Fibroblast of mammary gland (primary cell): Measurements from ENCODE around the gene NMRK1.

ENCODE experiments used
- DNase-seq: peaks from one replicate; pipeline ENCODE4 v3.0.0-alpha.2; 2010; ENCODE audit warnings: low read depth
- H3K4me3 ChIP-seq: 2 replicates; pipeline ENCODE4 v1.5.1; 2011; ENCODE audit warnings: low read depth, mild to moderate bottlenecking, low read length, moderate library complexity; ENCODE audit not compliant: control insufficient read depth
- TF ChIP-seq, protein P1 (sequence below): conservative IDR thresholded peaks from 2 replicates; pipeline ENCODE4 v1.5.1; 2011; ENCODE audit warnings: low read depth, low read length, inconsistent platforms; ENCODE audit not compliant: control insufficient read depth, insufficient read depth

The NMRK1 gene

DNA sequence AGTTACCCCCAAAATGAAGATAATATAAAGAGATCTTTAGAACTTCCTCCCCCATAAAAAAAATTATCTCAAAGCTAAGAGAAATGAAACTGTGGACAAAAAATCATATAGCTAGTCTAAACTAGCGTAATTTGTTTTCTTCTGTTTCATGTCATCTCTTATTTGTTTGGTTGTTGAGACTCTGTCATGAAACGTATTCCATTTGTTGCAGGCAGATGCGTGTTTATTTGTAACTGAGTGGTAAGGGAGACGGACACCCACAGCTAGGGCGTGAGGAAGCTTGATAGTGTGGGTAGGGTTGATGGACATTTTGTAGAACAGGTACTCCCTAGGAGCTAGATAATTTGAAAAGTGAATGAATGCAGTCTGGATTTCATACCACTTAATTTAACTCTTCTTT lies 42.2 kb upstream of the NMRK1 start:
- DNase-seq, result no peak
- TF ChIP-seq, protein P1, sequence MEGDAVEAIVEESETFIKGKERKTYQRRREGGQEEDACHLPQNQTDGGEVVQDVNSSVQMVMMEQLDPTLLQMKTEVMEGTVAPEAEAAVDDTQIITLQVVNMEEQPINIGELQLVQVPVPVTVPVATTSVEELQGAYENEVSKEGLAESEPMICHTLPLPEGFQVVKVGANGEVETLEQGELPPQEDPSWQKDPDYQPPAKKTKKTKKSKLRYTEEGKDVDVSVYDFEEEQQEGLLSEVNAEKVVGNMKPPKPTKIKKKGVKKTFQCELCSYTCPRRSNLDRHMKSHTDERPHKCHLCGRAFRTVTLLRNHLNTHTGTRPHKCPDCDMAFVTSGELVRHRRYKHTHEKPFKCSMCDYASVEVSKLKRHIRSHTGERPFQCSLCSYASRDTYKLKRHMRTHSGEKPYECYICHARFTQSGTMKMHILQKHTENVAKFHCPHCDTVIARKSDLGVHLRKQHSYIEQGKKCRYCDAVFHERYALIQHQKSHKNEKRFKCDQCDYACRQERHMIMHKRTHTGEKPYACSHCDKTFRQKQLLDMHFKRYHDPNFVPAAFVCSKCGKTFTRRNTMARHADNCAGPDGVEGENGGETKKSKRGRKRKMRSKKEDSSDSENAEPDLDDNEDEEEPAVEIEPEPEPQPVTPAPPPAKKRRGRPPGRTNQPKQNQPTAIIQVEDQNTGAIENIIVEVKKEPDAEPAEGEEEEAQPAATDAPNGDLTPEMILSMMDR, result no peak

DNA sequence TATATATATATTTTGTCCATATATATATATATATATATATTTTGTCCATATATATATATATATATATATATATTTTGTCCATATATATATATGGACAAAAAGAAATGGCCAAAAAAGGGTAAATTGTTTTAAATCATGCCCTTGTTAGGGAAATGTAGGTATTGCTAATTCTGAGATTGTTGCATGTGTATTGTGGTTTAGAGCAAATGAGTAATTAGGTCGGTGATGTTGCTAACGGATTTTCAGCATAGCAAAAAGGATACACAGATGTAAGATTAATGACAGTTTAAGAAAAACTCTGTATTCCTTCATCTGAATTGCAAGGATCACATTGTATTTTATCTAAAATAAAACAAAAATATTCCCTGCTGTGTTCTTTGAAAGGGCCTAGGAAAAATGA lies 40.6 kb upstream of the NMRK1 start:
- TF ChIP-seq, protein P1, result no peak
- no peak for DNase-seq
- H3K4me3 ChIP-seq, result no peak overlapping the region

More for the DNA sequence above, 42.2 kb upstream of the NMRK1 start:
- no peak overlapping the region for H3K4me3 ChIP-seq

DNA sequence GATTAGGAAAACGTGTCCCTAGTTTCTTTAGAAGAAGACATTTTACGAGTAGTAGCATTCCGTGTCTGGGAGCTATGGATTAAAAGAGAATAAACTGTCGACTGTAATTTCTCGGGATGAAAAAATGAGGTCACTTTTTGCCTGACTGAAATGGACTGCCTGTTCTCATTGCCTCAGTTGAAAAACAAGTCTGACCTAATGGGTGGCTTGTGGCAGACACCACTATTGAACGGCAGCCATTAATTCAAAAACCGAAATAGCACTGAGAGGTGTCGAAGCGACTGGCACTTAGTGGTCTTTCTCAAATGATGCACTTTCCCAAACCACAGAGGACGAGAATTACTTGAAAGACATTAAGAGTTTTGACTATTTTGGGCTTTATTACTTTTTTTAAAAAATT lies 35.7 kb upstream of the NMRK1 start:
- DNase-seq, result no peak
- no peak overlapping the region for H3K4me3 ChIP-seq
- TF ChIP-seq, protein P1, result no peak

DNA sequence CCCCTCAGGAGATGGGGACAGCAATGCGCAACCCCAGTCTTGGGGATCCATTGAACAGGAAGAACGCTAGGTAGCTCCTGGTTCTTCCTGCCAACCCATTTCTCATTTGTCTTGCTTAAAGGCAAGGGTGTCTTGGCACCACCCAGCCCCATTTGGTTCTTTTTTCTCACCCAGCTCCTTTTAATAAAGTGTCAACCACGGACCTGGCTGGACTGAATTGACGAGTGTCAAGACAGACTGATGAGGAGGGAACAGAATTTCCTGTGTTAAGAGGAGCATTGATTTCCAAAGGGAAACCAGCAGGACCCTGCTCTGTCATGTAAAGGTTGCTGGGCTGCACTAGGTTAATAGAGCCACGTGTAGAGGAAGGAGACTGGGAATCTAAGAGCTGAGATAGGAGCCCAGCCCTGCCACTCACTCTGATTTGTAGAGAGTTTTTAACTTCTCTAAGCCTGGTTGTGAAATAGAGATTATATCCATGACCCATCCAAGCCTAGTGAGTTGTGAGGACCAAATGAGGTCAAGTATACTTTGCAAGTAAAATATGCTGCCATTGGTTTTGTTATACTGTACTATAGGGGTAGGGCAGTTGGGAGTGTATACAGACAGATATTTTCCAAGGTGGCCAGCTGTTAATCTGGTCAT lies 34.1 kb upstream of the NMRK1 start:
- no peak for DNase-seq
- TF ChIP-seq, protein P1, result no peak
- no peak overlapping the region for H3K4me3 ChIP-seq

DNA sequence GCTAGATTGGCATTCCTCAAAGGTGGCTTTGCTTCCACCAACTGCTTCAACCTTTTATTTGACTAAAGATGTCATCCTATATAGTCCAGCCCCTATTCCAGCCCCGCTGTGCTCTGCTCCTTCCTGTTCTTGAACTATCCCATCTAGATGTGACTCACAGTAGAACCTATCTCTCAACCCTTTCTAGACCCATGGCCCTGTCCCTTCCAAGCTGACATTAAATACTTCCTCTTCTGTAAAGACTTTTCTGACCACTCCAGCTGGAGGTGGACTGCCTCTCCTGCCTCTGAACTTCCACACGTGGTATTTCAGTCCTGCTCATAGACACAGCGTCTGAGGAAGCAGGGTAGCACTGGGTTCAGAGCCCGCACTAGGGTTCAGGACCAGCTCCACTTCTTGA lies 32.7 kb upstream of the NMRK1 start:
- TF ChIP-seq, protein P1, result no peak
- H3K4me3 ChIP-seq, result no peak overlapping the region
- no peak for DNase-seq

DNA sequence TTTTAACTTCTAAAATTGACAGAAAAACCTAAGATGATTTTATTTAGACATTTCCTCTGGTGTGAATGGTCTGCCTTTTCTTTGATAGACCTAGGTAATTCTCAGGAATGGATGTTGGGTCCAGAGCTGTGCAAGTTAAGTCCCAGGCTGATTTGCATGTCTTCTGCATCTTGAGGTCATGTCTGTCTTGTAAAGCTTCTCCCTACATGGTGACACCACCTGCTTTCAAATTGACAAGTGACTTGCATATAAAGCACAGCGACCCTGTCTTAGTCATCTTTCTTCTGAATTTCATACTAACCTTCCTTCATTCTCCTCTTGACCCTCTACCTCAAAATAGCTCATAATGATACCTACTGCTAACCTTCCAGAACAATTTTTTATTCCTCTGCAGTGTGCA lies 29.6 kb upstream of the NMRK1 start:
- no peak for DNase-seq
- TF ChIP-seq, protein P1, result no peak
- no peak overlapping the region for H3K4me3 ChIP-seq

DNA sequence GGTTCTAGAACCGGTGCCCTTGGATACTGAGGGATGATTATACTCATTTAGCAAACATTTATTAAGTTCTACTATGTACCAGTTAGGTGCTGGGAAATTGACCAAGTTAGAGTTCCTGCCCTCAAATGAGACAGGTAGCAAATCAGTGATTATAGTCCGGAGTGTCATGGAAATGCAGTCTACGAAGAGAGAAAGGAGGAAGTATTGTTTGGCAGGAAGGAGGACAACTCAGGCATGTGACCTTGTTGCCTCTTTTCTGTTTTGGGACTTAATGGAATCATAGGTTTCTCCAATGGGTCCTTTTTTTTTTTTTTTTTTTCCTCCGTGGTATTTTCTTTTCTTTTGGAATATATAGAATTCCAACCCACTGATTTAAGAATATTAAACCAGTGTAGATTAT lies 28.4 kb upstream of the NMRK1 start:
- TF ChIP-seq, protein P1, result no peak
- H3K4me3 ChIP-seq, result no peak overlapping the region
- DNase-seq, result no peak
